ENCODE data around the gene TBC1D16.

The TBC1D16 gene

DNA sequence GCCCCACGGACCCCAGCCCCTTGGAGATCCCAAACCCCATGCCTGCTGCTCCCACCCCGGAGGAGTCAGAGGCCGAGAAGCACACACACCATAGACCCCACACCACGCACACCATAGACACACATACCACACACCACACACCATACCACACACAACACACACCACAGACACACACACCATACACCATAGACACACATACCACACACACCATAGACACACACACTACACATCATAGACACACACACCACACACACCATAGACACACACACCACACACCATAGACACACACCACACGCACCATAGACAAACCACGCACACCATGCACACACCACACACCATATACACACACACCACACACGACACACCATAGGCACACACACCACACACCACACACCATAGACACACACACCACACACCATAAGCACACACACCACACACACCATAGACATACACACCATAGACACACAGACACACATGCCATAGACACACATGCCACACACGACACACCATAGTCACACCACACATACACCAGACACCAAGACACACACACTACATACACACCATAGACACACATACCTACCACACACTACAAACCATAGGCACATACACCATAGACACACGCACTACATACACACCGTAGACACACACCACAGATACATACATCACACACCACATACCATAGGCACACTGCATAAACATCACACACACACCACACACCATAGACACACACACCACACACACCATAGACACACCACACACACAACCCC, 11.3 kb downstream of the TBC1D16 start:
- DNase-seq: no peak

DNA sequence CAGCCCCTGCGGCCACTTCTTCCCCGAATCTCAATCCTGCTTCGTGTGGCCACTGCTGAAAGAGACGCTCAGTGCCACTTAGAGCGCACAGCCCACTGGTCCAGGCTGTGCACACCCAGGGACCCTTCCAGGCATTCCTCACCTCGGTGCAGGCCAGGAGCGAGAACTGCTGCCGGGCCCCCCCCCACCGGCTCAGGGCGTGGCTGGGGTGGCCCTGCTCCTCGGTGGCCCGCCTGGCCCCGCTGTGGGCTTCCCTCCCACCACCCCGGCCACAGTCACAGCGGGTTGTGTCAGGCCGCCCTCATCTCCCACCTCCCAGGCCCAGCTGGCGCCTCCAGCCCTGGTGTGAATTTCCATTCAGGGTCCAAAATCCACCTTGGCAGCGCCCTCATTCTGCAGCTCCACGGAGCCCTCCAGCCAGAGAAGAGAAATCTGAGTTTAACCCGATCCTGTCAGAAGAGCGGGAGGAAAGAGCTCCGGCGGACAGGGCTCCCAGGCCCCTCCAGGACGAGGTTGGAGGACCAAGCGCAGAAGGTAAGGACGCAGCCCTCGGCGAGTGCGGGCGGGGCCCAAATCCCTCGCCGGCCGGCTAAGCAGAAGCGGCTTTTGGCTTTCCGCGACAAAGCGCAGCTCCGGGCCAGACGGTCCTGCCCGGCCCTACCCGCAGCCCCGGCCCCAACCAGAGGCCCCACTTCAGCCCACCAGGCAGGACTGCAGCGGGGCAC, 12.0 kb downstream of the TBC1D16 start:
- no peak for DNase-seq

DNA sequence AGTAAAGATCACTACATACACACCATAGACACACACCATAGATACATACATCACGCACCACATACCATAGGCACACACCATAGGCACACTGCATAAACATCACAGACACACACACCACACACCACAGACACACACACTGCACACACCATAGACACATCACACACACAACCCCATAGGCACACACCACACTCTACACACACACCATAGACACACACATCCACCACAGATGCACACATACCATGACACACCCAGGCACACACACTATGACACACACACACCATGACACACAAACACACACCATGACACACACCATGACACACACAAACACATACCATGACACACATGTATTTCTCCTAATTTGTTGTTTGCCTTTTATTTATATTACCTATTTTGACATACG, 14.1 kb downstream of the TBC1D16 start:
- DNase-seq: no peak

DNA sequence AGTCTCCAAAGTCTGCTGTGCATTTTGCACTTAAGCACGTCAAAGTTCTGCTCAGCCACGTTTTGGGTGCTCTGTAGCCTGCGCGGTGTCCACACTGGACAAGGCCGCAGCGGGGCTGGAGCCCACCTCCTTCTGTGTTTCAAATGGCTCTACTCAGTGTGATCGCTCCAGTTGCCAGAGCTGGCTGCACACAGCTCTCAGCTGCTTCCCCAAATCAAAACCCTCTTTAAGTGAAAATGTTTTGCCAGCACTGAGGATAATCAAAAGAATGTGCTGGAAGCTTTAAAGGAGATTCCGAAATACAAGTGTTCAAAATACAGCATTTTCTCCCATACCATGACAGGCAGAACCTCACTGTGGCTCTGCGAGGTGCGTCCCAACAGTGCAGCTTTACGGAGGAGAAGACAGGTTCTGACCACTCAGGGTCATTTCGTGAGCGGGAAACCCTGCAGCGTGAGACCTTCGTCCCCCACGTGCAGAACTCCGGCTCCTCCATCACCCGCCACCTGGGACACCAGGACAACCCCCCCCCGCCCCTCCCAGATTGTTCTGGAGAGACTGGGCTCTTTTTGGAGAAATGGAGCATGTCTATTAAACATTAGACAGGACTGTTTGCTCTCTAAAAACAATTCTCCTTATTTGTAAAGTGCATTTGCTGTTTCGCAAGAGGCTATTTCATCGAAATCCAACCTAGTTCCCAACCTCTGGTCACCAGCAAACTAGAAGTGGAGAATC, 16.6 kb downstream of the TBC1D16 start:
- no peak for DNase-seq

DNA sequence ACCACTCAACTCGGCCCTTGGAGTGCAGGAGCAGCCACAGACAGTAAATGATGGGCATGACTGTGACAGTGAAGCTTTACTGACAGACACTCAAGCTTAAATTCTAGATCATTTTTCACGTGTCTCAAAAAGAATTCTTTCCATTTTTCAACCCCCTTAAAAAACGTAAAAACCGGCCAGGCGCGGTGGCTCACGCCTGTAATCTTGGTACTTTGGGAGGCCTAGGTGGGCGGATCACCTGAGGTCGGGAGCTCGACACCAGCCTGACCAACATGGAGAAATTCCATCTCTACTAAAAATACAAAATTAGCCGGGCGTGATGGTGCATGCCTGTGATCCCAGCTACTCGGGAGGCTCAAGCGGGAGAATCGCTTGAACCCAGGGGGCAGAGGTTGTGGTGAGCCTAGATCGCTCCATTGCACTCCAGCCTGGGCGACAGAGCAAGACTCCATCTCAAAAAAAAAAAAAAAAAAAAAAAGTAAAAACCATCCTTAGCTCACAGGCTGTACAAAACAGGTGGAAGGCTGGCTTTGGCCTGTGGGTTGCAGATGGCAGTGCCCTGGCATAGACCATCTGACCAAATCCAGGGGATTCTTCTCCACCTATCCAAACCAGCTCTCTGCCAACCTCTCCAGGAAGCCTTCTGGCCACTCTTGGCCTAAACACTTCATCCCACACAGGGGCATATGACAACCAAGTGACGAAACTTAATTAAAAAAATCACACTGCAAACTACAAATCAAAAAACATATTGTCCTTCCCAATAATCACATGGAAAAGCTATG, 18.3 kb downstream of the TBC1D16 start:
- no peak for DNase-seq

DNA sequence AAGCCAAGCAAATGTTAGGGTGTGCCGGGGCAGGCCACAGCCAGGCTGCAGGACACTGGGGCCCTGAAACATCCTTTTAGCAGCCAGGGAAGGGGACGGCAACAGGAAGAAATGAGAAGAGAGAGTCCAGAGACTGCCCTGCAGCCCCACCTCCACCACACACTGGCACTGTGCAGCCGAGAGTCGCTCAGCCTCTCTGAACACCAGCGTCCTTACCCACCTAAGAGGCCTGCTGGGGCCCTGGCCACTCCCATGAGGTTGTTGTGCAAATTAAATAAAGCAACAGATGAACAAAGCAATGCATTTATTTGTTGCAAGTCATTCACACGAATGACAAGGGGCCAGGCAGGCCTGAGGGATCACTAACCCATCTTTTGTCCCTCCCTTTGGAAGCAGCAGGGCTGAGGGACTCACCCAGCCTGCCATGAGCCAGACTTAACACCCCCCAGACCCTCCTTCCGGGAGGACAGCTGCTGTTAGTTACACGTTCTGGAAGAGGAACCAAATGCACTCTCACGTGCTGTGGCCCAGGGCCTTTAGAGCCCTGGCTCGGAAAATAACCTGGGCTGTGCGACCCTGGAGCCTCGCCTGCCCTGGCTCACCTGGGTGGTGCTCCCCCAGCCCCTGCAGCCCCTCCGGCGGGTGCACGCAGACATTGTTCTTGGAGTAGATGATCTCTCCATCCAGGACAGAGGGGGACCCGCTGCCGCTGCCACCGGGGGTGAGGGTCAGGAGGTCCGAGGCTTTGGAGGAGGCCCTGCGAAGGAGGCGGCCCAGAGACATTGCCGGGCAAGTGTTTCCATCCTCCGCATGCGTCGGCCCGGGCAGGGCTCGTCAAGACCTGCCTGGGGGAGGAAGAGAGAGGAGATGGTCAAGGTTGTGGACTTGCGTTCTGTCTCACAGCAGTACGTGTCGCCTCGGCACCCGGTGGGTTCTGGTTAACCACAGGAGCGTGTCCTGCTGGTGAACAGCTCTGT, 22.6 kb downstream of the TBC1D16 start:
- no peak for DNase-seq

DNA sequence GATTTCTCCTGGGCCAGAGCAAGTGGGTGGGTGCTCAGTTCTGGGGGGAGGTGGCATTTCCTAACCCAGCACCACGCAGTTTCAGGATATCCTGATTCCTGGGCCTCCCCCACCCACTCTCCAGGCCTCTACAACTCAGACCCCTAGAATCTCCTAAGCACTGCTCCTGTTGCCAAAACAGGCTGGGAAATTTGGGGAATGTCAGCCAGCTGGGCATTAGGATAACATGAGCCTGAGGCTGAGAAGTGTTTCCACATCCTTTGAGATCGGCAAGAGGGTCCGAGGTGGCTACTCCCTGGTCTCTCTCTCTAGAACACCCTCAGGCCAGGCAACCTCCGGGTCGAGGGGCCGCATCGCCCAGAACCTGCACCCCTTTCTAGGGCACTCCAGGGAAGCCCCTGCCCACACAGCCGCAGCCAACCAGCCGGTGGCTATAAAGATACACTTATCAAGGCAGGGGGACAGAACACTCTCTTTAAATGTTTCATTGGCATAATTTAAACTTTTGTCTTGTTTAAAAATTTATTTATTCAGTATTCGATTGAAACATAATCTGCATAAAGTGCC, 23.6 kb downstream of the TBC1D16 start:
- no peak for DNase-seq

DNA sequence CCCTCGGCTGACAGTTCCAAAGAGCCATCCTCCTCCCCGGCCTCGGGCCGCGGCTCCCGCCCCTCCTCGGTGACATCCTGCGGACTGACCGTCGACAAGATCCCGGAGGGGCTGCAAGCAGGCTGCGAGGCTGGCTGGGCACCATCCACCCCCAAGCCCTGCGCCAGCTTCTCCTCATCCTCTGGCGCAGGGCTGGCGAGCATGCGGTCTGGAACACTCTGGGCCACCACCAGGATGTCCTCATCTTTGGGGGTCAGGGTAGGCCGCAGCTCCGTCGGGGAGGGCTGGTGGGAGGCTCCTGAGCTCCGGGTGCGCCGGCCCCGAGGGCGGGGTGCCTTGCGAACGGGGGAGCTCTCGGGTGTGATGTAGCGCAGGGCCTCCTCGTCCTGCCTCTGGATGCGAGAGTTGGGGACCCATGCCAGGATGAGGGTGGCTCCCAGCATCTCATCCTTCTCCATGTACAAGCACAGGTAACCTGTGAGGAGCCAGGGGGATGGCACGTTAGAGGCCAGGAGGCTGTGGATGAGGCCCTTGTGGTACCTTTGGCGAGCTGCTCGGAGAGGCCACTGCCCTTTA, 25.3 kb downstream of the TBC1D16 start:
- no peak for DNase-seq

DNA sequence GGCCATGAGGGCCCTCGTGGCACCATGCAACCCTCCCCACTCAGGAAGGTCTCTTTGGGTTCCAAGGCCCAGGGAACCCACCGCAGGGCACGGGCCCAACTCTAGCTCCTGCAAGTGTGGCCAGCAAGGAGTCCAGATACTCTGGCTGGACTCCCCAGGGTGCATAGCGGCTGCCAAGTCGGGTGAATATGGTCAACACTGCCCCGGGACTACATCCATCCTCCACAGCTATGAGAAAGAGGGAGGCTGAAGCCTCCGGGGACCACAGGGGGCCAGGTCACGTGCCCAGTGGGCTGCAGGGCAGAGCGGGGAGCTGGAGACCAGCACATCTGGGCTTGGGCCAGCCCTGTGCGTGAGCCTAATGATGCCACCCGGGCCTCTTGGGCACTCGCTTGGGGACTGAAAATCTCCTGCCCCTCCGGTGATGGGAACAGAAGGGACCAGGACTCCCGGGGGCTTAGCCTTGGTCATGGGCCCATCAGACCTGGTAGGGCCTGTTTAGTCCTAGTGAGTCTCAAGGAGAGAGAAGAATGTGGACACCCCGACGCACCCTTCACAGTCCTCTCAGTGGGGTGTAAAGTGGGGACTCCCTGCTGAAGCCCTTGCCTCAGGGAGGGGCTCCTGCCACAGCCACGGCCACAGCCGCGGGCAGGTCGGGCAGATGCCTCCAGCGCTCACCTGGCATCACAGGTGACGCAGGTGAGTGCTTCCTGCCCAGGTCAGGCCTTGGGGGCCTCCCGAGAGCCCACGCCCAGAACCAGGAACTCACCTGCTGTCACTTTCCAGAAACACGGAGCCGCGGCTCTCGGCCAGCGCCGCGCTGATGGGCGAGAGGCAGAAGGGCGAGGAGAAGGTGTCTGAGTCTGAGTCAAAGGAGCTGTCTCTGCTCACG, 26.0 kb downstream of the TBC1D16 start:
- no peak for DNase-seq

DNA sequence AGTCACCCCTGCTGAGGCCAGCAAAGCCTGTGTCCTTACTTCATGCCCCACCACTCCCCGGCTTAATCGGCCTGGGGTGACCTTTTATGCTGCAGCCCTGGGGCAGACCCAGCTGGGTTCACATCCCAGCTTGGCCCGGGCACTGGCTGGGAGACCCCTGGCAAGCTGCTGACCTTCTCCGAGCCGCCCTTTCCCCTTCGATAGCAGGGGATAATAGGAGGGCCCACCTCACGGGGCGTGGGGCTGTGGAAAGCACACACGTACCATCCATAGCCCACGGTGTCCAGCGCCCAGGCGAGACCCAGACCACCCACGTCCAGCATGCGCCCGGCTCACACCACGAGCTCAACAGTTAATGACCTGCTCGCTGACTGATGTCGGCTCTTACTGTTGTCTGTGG, 26.8 kb downstream of the TBC1D16 start:
- DNase-seq: no peak

DNA sequence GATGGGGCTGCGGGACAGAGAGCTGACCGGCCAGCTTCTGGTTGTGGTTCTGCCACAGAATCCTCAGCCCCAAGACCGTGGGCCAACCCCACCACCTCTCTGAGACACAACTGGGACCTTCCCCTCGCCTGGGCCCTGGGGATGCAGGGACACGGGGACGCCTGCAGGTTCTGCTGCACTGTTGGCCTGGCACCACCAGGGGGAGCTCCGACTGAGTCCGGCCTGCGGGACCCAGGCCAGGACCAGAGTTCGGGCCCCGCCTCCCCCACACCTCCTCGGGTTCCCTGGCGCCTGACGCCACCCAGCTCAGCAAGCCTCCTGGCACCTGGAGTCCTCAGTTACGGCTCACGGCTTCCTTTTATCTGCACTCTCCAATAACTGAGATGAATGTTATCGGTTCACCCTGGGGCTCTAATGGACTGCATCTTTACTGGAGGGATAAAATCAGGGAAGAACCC, 27.3 kb downstream of the TBC1D16 start:
- peak; percentile 95 for DNase-seq

DNA sequence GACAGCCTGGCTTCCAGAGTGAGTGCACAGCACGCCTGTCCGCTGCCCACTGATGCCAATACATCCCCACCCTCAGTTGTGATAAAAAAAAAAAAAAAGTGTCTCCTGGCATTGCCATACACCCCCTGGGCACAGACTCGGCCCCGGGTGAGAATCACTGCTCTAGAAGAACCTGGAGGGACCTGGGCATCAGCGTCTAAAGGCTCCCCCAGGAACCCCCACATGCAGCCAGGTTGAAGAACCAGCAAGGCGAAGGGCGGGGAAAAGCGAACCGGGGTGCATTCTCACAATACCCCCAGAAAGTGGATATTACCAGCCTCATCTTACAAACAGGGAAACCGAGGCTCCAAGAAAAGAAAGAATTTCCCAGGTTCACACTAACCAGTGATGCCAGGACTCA, 27.7 kb downstream of the TBC1D16 start:
- no peak for DNase-seq

DNA sequence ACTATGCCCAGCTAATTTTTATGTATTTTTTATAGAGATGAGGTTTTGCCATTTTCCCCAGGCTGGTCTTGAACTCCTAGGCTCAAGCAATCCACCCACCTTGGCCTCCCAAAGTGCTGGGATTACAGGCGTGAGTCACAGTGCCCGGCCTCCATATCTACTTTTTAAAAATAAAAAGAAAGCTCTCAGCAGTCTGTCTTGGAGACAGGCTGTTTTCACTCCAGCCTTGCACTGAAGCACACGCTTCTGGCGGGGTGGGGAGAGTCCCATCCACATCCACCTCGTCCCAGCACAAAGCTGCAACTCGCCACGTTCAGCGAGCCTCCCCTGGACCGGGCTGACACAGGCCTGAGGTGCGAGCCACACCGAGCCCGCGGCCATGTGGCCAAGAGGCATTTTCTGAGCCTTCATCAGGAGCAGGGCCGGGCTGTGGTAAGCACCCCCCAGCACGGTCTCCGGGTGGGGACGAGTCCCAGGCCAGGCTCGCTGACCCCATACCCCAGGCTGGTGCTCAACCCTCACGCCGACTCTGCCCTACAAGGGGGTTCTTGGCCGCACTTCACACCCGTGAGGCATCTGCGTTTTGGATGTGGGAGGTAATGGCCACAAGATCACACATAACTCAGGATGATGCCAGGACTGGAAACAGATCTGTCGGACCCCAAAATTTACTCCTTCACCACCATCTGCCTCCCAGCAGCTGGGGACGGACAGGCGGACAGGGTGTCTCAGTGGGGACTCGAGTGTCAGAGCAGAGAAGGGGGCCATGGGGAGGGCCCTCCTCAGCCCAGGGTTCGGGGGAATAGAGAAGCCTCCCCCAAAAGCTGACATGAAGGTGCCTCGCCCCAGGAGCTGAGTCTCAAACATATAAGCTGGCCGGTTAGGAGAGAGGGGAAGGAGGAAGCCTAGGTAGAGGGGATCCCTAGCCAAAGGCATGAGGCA, 28.6 kb downstream of the TBC1D16 start:
- no peak for DNase-seq

DNA sequence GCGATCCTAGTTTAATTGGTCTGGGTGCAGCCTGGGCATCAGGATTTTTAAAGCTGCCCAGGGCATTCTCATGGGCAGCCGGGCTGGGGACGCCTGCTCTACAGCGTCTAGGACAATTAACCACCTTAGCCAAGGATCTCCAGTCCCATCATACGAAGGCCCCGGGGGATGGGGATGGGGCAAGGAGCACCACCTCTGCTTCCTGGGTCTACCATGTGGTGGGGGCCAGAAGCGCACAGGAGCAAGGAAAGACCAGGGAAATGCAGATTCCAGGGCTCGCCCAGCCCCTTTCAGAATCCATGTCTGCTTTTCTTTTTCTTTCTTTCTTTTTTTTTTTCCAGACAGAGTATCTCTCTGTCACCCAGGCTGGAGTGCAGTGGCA, 29.3 kb downstream of the TBC1D16 start:
- DNase-seq: no peak

DNA sequence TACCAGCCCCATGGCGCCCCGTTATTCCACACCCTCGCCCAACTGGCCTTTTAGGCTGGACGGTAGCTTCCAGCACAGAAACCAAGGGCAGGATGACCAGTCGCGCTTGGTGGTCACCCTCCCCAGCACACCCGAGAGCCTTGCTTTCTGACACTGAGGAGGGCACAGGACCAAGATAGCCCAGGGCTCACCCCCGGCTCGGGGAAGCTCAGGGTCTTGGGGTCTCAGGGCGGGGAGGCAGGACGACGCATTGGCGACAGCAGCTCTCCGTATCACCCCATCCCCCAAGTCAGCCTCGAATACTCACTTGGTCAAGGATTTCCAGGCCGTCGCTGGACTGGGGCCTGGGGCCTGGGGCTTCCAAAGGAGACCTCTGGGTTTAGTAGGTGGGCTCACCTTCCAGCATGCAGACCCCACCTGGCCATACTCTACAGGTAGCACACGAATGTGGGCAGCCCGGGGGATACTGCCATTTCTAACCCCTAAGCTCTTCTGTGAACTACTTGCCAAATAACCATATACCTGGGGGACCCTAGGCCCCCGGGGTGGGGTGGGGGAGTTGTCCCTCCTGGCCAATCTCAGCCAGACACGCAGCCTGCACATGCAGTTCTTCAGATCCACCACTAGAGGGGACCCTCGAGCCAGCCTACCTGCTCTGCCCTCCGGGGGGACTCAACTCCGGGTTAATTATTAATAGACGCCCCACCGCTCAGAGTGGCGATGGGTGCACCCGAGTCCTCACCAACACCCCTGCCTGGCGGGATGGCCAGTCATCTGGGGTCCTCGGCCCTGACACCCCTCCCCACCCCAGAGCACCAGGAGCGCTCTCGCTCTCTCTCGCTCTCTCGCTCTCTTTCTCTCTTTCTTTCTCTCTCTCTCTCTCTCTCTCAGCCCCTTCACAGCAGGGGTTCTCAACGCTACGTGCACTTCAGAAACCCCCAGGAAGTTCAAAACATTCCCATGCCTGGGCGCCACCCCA, 30.0 kb downstream of the TBC1D16 start:
- DNase-seq: peak; percentile 70

DNA sequence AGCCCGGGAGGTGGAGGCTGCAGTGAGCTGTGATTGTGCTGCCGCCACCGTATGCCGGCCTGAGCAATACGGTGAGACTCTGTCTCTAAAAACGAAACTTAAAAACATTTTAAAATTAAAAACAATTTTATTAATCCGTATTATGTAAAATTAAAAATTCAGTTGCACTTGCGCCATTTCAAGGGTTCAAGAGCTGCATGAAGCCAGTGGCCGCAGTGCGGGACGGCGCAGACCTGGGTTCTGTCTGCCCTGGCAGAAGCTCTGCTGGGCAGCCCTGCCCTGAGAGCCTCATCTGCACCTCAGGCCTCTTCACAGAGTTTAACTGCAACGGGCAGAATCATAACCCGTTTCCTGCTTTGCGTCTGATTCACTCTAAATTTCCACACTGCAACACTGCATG, 31.7 kb downstream of the TBC1D16 start:
- DNase-seq: no peak

DNA sequence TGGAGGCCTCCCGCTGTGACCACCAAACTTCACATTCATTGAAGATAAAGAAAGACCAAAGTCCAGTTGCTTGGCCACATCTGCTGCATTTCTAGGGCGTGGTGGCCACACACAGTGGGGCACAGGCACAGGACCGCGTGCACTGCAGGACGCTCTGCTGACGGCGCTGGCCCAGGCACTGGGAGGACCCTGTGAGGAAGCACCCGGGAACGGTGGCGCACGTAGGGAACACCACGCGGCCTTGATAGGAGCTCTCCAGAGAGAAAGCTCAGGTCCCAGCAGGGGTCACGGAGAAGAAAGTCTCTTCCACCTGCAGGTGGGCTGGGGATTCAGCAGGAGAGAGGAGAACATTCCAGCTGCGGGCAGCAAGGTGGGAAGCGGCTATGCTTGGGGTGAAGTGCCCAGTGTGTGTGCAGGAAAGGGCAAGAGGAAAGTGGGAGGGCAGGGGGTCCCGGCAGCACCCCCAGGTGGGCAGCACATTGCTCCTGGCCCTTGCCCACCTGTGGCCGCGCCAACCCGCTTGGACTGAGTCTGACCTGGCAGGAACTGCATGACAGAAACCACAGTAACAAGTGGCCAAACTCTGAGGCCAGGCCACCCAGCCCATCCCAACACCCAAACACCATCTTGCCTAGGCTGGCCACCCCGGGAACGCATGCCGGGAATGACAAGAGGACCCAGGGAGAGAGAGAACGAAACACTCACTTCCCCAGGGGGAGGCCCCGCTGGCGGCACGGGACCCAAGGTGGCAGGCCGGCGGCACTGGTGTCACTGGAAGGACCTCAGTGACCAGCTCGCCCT, 32.8 kb downstream of the TBC1D16 start:
- no peak for DNase-seq
